ENCODE data around the gene RANBP10. TPM values are rescaled to one million over a fixed set of nuclear protein-coding genes. Genes with fewer than 3 reads are reported as not detected.

The RANBP10 gene
- total RNA-seq, 1 experiment from 2014 or later = 15.6 TPM

DNA sequence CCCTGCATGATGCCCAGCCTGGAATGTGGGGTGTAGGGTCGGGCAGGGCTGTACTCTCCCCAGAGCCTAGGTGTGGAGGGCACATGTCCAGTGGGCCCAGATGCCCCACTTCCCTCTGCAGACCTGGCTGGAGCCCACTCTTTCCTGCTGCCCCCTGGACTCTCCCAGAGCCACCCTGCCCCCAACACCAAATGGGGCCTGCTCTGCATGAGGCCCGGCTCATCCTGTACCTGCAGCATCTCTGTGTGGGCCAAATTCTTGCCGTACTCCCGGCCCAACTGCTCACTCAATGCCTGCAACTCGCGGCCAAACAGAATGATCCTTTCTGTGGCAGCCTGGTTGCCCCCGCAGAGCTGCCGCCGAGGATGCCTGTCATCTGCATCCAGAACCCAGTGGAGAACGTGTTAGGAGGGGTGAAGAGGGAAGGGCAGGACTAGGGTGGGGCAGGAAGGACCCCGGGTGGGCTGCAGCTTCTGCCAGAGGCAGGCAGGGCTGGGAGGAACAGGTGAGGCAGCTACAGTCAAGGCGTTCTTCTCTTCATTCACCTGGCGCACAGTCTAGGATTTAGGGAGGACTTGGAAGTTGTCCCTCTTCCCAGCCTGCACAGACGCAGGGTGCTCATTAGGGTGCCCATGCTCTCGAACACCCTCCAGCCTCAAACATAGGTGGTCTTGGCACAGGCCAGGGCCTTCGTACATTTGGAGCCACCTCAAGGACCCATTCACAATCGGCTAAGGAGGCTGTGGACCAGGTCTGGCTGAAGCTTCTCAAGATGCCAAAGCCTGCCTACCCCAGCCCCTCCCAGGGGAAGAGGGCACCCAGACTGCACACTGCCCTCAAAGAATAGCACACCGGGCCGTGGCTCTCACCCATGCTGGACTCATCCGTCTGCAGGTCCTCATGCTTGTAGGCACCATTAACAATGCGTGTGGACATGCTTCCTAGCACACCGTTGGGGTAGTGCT is 78.6 kb downstream of the RANBP10 start:
- no peaks in the 10 kb centered on the region for H3K9me3 Mint-ChIP-seq
- peak overlapping the region in 2 of 3 experiments; percentile 86 to 95; a peak in 2 of 7 replicates for H3K27ac Mint-ChIP-seq
- Histone ChIP-seq H3K14ac (ENCODE audit: insufficient read depth, low read length) (no peak overlapping the region), H3K9me3 (ENCODE audit: control insufficient read depth, low read depth, low read length) (no peaks in the 10 kb centered on the region), H4K20me1 (ENCODE audit: control insufficient read depth, insufficient read depth, insufficient read length) (no peaks in the 10 kb centered on the region), H2BK12ac (ENCODE audit: insufficient read length, low read depth, low read length) (no peak overlapping the region), H2BK20ac (ENCODE audit: low read depth, low read length, poor library complexity, severe bottlenecking) (no peak overlapping the region), H2AFZ (ENCODE audit: low read length) (no peak overlapping the region), H4K8ac (replicated peaks; ENCODE audit: insufficient read length, low read depth, low read length) (no peak overlapping the region), H3K27ac (ENCODE audit: insufficient read length, low read depth, low read length) (no peak overlapping the region), H3K4me2 (ENCODE audit: insufficient read depth, insufficient read length, low read length) (no peak overlapping the region), H3K79me1 (ENCODE audit: insufficient read depth, low read depth, low read length, poor library complexity, severe bottlenecking) (no peaks in the 10 kb centered on the region), H3K79me2 (ENCODE audit: insufficient read depth, low read length) (no peaks in the 10 kb centered on the region), H4K5ac (ENCODE audit: insufficient read length, low read depth, low read length) (no peak overlapping the region), H4K91ac (ENCODE audit: insufficient read length, low read depth, low read length) (no peak overlapping the region), H3K9ac (ENCODE audit: extremely low read depth, insufficient read length, low read length) (no peak overlapping the region), H2BK5ac (ENCODE audit: insufficient read length, low read length) (no peak overlapping the region), H3T11ph (ENCODE audit: low read length) (no peak overlapping the region), H3K4me1 (ENCODE audit: insufficient read depth, low read length) (no peaks in the 10 kb centered on the region), H2BK15ac (ENCODE audit: low read depth, low read length) (no peak overlapping the region), H2BK120ac (ENCODE audit: low read depth, low read length, poor library complexity, severe bottlenecking) (no peak overlapping the region), H3K56ac (ENCODE audit: insufficient read length, low read depth, low read length) (no peak overlapping the region), H2AK5ac (ENCODE audit: insufficient read length, low read length) (no peak overlapping the region), H3K4ac (ENCODE audit: low read depth, low read length) (no peak overlapping the region), H3K18ac (ENCODE audit: insufficient read length, low read depth, low read length) (no peak overlapping the region), H3K27me3 (ENCODE audit: insufficient read depth, low read length) (no peaks in the 10 kb centered on the region), H3K23ac (ENCODE audit: insufficient read length, low read depth, low read length) (no peak overlapping the region), H3K23me2 (ENCODE audit: insufficient read length, low read depth, low read length, poor library complexity, severe bottlenecking) (no peaks in the 10 kb centered on the region)
- peaks cover 20 to 40% (median 36%) of the 10 kb centered on the region in 3 experiments for H3K36me3 Mint-ChIP-seq (ENCODE audit: insufficient read depth in 1 of 3, low read depth in 3 of 3)
- WGBS (ENCODE audit: extremely low coverage, insufficient read length, low lambda C conversion rate) = no CpG with 5 or more reads among the region's 22 CpGs
- H3K4me1 Mint-ChIP-seq = no peaks in the 10 kb centered on the region
- no peaks in the 10 kb centered on the region; the same call in 1 of the 2 replicates for H3K27me3 Mint-ChIP-seq (ENCODE audit: low read depth)
- H3K4me3 Mint-ChIP-seq = no peak overlapping the region
- TF ChIP-seq, protein P1, sequence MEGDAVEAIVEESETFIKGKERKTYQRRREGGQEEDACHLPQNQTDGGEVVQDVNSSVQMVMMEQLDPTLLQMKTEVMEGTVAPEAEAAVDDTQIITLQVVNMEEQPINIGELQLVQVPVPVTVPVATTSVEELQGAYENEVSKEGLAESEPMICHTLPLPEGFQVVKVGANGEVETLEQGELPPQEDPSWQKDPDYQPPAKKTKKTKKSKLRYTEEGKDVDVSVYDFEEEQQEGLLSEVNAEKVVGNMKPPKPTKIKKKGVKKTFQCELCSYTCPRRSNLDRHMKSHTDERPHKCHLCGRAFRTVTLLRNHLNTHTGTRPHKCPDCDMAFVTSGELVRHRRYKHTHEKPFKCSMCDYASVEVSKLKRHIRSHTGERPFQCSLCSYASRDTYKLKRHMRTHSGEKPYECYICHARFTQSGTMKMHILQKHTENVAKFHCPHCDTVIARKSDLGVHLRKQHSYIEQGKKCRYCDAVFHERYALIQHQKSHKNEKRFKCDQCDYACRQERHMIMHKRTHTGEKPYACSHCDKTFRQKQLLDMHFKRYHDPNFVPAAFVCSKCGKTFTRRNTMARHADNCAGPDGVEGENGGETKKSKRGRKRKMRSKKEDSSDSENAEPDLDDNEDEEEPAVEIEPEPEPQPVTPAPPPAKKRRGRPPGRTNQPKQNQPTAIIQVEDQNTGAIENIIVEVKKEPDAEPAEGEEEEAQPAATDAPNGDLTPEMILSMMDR (conservative IDR thresholded peaks at IDR 0.05) = no peak
- DNase-seq = no peak
